Choroid plexus epithelial cell (primary cell): ENCODE measurements around the gene NDUFAF4.
"Not testable (repeated sequence)": the region's sequence is repeated elsewhere in the genome, so short reads cannot be mapped to it uniquely, and the experiment has no call there.

Experiments
- DNase-seq: peaks from one replicate; pipeline ENCODE4 v3.0.0-alpha.2; 2010; ENCODE audit warnings: low read depth
- H3K4me3 ChIP-seq: 2 replicates; pipeline ENCODE4 v1.5.1; 2011; ENCODE audit warnings: low read depth, mild to moderate bottlenecking, control low read depth, low read length, moderate library complexity
- CTCF ChIP-seq: conservative IDR thresholded peaks from 2 replicates; pipeline ENCODE4 v1.5.1; 2011; ENCODE audit warnings: low read depth, mild to moderate bottlenecking, control low read depth, inconsistent platforms, low read length, moderate library complexity

Gene NDUFAF4

GRCh38 chr6:96900873-96901272 lies 3.2 kb upstream of the NDUFAF4 start:
- no peak for DNase-seq
- no peak overlapping the region for H3K4me3 ChIP-seq
- TF ChIP-seq CTCF: no peak

- H3K4me3 ChIP-seq: no peak overlapping the region
- no peak for TF ChIP-seq CTCF
- no peak for DNase-seq
Observed at GRCh38 chr6:96899451-96899998, 1.8 kb upstream of the NDUFAF4 start.

- TF ChIP-seq CTCF: peak; percentile 61
- peak; percentile 76 for DNase-seq
- no peak overlapping the region for H3K4me3 ChIP-seq
Observed at GRCh38 chr6:96899019-96899418, 1.3 kb upstream of the NDUFAF4 start.

- DNase-seq: peak; percentile 40
- no peak for TF ChIP-seq CTCF
- H3K4me3 ChIP-seq: peak overlapping the region; percentile 89
Observed at GRCh38 chr6:96898241-96898851, 655 bp upstream of the NDUFAF4 start.

- DNase-seq: no peak
- TF ChIP-seq CTCF: no peak
- no peak overlapping the region for H3K4me3 ChIP-seq
Observed at GRCh38 chr6:96889146-96889545, 8.5 kb downstream of the NDUFAF4 start.

- no peak for DNase-seq
- TF ChIP-seq CTCF: no peak
- no peak overlapping the region for H3K4me3 ChIP-seq
Observed at GRCh38 chr6:96888745-96889144, 8.9 kb downstream of the NDUFAF4 start.

GRCh38 chr6:96886519-96886918 lies 11.2 kb downstream of the NDUFAF4 start:
- DNase-seq: no peak
- H3K4me3 ChIP-seq: no peak overlapping the region
- TF ChIP-seq CTCF: no peak

- H3K4me3 ChIP-seq: not testable (repeated sequence)
Observed at GRCh38 chr6:96885187-96885631, 12.5 kb downstream of the NDUFAF4 start.

More at GRCh38 chr6:96885187-96885631, 12.5 kb downstream of the NDUFAF4 start:
- DNase-seq: peak; percentile 7
